ENCODE measurements around the gene PLCB3.
"Not testable (repeated sequence)": the region's sequence is repeated elsewhere in the genome, so short reads cannot be mapped to it uniquely, and the experiment has no call there.

Gene PLCB3

GRCh38 chr11:64314805-64315561 lies 63.7 kb downstream of the PLCB3 start:
- no peak for TF ChIP-seq CTCF (IDR thresholded peaks at IDR 0.05)
- Histone ChIP-seq H3K36me3 (peaks cover 8 to 35% (median 20%) of the 10 kb centered on the region in 3 donors), H3K9me3 (no peaks in the 10 kb centered on the region), H3K27me3 (no peaks in the 10 kb centered on the region), H3K4me3 (no peak overlapping the region), H3K27ac (no peak overlapping the region), H3K4me1 (peaks cover 0 to 23% (median 22%) of the 10 kb centered on the region in 4 donors)
- intact Hi-C loops (cut with DNase I; ENCODE audit: low total_unique reads), result no loop called here
- DNase-seq, result peak in 1 of 2 donors; percentile 63

- H3K9me3 ChIP-seq; intact Hi-C loops (cut with DNase I; ENCODE audit: low total_unique reads); H3K27me3 ChIP-seq: not testable (repeated sequence)
- peak overlapping the region in 1 of 2 donors; percentile 93 for H3K4me3 ChIP-seq
- DNase-seq, result peak in 1 of 2 donors; percentile 59
- H3K4me1 ChIP-seq, result peaks cover 0 to 27% (median 22%) of the 10 kb centered on the region in 4 donors
- H3K36me3 ChIP-seq, result peaks cover 8 to 43% (median 20%) of the 10 kb centered on the region in 3 donors
- peak overlapping the region; percentile 95 to 97 for H3K27ac ChIP-seq
Measured at GRCh38 chr11:64315667-64316526, 64.6 kb downstream of the PLCB3 start.

- no peaks in the 10 kb centered on the region for H3K27me3 ChIP-seq
- H3K4me3 ChIP-seq, result peak overlapping the region; percentile 85 to 93
- no peaks in the 10 kb centered on the region for H3K9me3 ChIP-seq
- peaks cover 8 to 51% (median 20%) of the 10 kb centered on the region in 3 donors for H3K36me3 ChIP-seq
- intact Hi-C loops (cut with DNase I; ENCODE audit: low total_unique reads), result no loop called here
- no peak for DNase-seq
- peaks cover 0 to 27% (median 22%) of the 10 kb centered on the region in 4 donors for H3K4me1 ChIP-seq
- peak overlapping the region; percentile 95 to 97 for H3K27ac ChIP-seq
- TF ChIP-seq CTCF (IDR thresholded peaks at IDR 0.05), result no peak
Measured at GRCh38 chr11:64316672-64317324, 65.5 kb downstream of the PLCB3 start.

DNA sequence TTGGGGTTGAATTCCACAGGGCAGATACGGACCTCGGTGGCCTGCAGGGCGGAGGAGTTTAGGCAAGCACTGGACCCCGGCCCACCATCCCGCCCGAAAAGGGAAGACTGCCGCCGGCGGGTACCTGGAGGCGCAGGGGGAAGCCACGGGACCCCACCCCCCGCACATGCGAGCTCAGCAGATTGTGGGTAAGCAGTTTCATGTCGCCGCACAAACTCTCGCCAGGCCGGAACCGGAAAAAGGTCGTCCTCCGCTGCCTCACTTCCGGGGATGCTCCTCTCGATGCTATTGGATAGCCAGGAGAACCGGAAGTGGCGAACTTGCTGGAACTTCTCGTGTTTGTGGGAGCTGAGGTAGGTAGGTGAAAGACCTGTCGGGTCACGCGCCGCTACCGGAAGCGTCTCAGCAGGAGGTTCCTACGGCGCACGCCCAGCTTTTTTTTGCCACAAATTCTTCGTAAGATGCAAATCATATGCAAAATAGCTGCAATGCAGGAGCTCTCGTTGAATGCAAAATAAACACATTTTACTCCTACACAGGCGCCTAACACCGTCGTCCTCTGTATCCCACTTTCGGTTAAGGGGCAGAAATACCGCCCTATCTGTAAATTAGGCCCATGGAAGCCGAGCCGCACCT lies 66.1 kb downstream of the PLCB3 start, which contains the start of gene TRMT112:
TSS of gene TRMT112 (minus strand) at position 235 of the 636 bp plus-strand sequence. CDS start at position 202, 33 bp downstream.
- Histone ChIP-seq H3K36me3 (peaks cover 8 to 55% (median 20%) of the 10 kb centered on the region in 3 donors), H3K4me3 (peak within 1 kb of the TSS; percentile 85 to 93), H3K4me1 (peaks cover 0 to 27% (median 22%) of the 10 kb centered on the region in 4 donors), H3K27ac (peak within 1 kb of the TSS; percentile 95 to 97), H3K9me3 (no peaks in the 10 kb centered on the region), H3K27me3 (no peaks in the 10 kb centered on the region)
- intact Hi-C loops (cut with DNase I; ENCODE audit: low total_unique reads), result no loop called here
- DNase-seq, result peak; percentile 99
- no peak for TF ChIP-seq CTCF (IDR thresholded peaks at IDR 0.05)

DNA sequence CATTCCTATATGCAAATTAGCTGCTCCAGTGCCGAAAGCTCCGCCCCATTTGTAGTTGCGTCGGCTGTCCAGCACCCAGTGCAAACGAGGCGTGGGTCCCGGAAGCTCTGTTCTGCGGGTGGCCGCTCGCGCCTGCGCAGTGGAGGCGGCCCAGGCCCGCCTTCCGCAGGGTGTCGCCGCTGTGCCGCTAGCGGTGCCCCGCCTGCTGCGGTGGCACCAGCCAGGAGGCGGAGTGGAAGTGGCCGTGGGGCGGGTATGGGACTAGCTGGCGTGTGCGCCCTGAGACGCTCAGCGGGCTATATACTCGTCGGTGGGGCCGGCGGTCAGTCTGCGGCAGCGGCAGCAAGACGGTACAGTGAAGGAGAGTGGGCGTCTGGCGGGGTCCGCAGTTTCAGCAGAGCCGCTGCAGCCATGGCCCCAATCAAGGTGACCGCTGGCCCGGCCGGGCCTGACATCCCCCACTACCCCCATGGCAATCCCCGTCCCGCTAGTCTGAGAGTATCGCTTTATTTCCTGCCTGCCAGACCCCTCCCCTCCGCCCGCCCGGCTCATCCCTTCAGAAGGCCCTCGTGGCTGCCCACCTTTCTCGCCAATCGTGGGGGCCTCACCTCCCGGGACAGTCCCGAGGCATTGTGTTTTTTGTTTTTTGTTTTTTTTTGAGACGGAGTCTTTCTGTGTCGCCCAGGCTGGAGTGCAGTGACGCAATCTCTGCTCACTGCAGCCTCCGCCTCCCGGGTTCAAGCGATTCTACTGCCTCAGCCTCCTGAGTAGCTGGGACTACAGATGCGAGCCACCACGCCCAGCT lies 66.8 kb downstream of the PLCB3 start, which contains the start of gene PRDX5:
TSS of gene PRDX5 (plus strand) at position 161 of the 805 bp plus-strand sequence. CDS start at position 256, 95 bp downstream.
- peak; percentile 97 to 99 for DNase-seq
- peaks cover 0 to 33% (median 22%) of the 10 kb centered on the region in 4 donors for H3K4me1 ChIP-seq
- intact Hi-C loops (cut with DNase I; ENCODE audit: low total_unique reads), result loop anchor here (2.0 kb wide), 1 partner anchor 37 kb away; no protein-coding TSS in a partner anchor
- peaks cover 8 to 62% (median 20%) of the 10 kb centered on the region in 3 donors for H3K36me3 ChIP-seq
- peak; percentile 21 for TF ChIP-seq CTCF (IDR thresholded peaks at IDR 0.05)
- peak within 1 kb of the TSS; percentile 95 to 97 for H3K27ac ChIP-seq
- H3K9me3 ChIP-seq, result no peaks in the 10 kb centered on the region
- peak within 1 kb of the TSS; percentile 85 to 93 for H3K4me3 ChIP-seq
- no peaks in the 10 kb centered on the region for H3K27me3 ChIP-seq
